Measurements from ENCODE around the gene FGGY.
"Not testable (repeated sequence)": the region's sequence is repeated elsewhere in the genome, so short reads cannot be mapped to it uniquely, and the experiment has no call there.

Gene FGGY

DNA sequence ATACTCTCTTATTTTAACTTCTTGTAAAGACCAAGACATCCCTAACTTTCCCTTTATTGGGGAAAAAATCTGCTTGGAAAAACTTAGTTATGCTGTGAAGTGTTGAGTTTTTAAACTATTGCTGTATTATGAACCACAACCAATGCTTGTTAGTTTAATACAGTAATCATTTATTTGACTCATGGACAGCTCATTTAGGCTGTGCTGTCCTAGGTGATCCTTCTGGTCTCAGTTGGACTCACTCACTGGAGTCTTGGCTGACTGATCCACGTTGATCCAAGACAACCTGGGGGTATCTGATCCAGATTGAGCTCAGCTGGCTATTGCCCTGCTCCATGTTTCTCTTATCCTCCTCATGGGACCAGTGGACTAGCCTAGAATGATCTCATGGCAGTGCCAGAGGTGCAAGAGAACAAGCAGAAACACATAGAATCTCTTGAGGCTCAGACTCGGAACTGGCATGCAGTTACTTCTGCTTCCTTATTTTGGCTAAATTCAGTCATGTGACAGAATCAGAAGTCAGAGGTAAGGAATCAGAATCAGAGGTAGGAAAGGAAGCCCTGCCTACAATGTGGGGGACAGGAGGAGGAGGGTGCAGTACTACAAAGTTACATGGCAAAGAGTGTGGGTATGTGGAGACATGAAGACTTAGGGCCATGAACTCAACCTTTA lies 156.5 kb downstream of the FGGY start:
- no peak for FAIRE-seq

DNA sequence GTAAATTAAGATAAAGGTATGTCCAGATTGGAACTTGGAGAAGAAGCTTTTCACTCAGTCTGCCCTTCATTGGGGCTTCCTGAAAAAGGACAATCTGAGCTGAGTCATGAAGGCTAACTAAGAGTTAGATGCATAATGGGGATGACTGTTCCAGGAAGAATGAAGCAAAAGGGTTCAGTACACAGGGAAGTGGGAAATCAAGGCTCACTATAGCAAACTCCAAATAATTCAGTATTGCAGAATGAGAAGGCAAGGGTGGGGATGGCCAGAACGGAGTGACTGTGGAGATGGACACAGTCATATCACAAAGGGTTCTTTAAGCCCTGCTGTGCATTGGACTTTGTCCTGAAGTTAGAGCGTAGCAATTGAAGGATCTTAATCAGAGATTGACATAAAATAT lies 158.3 kb downstream of the FGGY start:
- no peak for FAIRE-seq

DNA sequence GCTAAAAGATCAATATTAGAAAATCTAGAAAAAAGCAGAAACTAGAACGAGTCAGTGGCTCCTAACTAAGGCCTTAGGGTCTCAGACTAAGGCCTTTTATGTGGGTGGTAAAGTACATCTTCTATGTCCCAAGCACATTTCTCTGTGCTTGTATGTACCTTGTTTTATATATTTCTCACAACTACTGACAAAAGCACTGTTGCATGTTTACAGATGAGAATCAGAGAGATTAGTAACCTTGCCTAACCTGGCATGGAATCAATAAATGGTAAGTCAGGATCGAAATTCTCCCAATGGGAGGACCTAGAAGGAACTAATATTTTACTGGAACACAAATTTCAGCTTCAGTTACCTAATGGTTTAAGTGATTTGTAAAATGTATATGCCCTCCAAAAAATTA lies 160.9 kb downstream of the FGGY start:
- no peak for FAIRE-seq

DNA sequence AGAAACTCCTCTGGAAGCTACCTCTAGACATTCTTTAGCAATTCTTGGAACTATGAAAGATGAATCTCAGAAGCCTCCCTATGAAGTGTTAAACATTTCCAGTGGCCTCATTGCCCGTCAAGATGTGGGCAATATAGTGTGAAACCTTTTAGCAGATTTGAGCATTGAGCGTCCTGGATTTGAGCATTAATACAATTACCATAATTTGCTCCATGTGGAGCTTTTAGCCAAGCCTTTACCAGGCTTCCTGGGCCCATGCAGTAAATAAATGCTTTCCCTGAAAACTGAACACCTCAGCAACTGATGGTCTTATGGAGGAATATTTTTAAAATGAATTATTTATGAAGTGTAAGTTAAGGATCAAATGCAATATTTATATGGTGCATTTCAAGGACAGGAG lies 162.0 kb downstream of the FGGY start:
- no peak for FAIRE-seq

DNA sequence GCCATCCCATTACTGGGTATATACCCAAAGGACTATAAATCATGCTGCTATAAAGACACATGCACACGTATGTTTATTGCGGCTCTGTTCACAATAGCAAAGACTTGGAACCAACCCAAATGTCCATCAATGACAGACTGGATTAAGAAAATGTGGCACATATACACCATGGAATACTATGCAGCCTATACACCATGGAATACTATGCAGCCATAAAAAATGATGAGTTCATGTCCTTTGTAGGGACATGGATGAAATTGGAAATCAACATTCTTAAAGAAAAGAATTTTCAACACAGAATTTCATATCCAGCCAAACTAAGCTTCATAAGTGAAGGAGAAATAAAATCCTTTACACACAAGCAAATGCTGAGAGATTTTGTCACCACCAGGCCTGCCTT lies 166.0 kb downstream of the FGGY start:
- not testable (repeated sequence) for FAIRE-seq

DNA sequence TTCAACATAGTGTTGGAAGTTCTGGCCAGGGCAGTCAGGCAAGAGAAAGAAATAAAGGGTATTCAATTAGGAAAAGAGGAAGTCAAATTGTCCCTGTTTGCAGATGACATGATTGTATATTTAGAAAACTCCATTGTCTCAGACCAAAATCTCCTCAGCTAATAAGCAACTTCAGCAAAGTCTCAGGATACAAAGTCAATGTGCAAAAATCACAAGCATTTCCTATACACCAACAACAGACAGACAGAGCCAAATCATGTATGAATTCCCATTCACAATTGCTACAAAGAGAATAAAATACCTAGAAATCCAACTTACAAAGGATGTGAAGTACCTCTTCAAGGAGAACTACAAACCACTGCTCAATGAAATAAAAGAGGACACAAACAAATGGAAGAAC lies 168.6 kb downstream of the FGGY start:
- FAIRE-seq = not testable (repeated sequence)

DNA sequence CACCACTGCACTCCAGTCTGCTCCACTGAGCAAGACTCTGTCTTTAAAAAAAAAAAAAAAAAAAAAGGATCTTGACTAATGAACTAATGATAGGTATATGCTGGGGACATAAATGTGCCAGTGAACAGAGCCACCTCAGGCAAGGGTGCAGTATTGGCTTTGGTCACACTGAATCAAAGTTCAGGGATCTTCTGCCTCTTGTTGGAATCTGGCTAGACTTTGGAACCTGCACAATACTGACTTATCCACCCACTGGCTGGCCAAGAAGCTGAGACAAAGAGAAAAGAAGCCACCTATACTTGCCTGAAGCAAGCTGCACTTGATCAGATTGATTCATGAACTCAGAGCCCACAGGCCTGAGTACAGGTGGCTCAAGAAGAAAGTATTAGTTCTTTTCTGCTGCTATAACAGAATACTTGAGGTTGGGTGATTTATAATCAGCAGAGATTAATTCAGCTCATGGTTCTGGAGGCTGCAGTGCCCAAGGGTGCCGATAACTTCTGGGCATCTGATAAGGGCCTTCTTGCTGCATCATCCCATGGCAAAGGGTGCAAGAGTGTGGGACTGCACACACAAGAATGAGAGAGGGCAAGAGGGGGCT lies 172.0 kb downstream of the FGGY start:
- FAIRE-seq = no peak

DNA sequence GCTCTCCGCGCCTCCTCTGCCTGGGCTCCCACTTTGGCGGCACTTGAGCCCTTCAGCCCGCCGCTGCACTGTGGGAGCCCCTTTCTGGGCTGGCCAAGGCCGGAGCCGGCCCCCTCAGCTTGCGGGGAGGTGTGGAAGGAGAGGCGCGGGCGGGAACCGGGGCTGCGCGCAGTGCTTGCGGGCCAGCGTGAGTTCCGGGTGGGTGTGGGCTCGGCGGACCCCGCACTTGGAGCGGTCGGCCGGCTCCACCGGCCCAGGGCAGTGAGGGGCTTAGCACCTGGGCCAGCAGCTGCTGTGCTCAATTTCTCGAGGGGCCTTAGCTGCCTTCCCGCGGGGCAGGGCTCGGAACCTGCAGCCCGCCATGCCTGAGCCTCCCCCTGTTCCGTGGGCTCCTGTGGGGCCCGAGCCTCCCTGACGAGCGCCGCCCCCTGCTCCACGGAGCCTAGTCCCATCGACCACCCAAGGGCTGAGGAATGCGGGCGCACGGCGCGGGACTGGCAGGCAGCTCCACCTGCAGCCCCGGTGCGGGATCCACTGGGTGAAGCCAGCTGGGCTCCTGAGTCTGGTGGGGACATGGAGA lies 175.2 kb downstream of the FGGY start:
- not testable (repeated sequence) for FAIRE-seq

DNA sequence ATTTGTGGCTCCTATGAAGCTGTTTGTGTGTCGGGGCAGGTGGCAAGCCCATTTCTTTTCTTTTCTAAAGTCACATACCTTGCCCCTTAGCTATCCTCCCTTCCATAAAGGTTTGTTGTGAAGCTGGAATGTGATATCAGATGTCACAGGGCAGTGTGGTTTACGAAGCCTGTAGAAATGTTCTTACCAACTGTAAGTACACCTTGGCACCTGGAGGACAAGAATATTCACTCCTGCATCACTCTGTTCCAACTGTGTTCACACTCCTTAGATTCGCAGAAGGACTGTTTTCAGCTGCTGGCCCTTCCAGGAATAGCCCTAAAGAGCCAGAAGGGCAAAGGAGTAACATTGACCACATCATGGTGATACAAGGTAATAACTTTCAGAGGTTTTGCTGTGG lies 176.9 kb downstream of the FGGY start:
- FAIRE-seq = no peak

DNA sequence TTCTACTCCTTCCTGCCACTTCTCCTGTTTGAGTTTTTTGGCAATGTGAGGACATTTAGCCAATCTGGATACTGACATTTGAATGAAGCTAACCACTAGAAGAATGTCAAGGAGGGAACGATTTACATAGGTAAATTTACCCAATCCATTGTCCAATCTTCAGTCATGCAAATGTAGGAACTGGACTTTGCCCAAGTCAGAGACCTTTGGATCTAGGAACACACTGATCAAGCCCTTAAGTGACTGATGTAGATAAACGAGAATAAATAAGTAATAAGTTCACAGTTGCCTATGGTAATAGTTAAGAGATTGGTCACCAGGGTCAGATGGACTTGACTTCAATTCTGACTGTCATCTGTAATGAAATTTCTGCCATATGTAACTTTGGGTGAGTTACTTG lies 177.6 kb downstream of the FGGY start:
- FAIRE-seq = no peak

DNA sequence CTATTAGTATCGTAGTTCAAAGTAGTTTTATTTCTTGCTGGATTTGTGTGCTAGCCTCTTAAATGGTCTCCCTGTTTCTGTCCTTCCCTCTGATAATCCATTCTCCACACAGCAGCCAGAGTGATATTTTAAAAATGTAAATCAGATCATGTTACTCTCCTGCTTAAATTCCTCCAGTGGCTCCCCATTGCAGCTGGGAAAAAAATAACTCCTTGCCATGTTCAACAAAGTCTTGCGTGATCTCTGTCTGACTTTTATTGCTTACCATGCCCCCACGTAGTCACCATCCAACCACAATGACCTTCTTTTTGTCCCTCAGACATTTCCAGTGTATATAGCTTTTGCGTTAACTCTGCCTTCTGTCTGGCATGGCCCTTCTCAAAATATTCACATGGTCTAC lies 178.8 kb downstream of the FGGY start:
- FAIRE-seq = no peak

DNA sequence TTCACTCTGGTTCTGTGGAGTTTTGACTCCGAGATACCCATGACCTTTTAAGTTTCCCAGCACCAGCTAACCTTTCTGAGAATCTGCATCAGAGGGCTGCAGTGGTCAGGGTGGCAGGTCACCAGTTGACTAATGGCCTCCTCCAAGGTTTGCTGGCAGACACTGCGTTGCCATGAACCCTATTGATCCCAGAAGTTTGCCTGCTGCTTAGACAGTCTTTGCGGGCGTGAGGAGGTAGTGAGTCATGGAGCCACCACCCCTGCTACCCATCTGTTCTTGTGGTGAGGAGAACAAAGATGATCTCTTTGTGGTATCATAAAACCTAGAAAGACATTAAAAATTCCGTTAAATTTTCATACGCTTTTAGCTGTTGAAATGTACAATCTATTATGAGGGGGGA lies 180.4 kb downstream of the FGGY start:
- FAIRE-seq = no peak

DNA sequence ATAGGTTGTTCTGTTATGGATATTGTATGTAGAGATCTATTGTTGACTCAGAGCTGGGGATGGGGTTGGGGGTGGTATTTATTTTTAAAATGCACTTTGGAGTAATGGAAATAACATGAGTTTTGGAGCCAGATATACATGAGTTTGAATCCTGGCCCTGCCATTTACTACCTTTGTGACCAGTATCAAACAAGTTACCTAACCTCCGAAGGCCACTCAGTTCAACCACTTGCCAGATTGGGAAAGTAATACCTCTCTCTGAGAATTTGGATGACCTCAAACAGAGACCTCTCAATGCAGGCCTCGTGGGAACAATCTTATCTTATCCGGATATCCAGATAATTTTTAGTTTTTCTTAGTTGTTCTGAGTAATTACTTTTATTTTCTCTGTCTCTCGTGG lies 181.0 kb downstream of the FGGY start:
- no peak for FAIRE-seq

DNA sequence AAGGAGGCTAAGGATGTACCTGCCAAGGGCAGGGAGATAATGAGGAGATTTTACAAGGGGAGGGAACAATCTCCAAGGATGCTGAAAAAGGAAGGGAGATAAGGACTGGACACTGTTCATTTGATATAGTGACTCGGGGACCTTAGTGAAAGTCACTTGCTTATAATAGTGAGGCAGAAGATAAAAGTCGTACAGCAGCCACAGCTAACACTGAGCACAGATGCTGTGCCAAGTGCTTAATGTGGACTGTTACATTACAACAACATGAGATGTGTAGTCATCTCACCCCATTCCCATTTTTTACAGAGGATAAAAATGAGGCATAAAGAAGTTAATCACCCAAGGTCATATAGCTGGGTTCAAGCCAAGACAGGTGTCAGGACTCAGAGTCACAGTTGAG lies 181.9 kb downstream of the FGGY start:
- no peak for FAIRE-seq

DNA sequence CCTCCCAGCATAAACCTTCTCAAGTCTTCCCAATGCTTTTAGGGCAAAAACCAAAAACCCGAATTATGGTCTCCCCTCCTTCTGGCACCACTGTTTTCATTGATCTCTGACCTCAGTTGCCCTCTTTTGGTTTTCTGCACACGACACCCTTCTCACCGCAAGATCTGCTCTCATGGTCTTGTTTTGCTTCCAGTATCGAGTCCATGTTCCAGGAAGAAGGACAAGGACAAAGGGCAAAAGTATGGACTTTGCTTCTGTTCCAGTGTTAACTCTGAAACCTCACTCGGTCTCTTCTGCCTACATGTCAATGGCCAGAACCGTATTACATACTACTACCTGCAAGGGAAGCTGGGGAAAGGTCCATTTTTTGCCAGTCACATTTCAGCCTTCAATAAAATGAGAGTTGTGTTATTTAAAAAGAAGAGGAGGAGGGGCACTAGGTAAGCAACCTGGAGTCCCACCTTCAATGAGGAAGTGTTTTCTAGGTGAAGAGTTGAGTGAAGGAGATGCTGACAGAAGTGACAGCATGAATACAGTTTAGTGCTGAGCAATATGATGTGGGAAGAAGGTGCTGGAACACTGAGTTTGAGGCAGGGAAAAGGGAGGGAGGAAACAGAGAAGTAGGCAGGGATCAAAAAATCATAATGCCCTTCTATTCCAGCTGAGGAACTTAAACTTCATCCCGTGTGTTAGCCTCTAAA lies 183.4 kb downstream of the FGGY start:
- no peak for FAIRE-seq

DNA sequence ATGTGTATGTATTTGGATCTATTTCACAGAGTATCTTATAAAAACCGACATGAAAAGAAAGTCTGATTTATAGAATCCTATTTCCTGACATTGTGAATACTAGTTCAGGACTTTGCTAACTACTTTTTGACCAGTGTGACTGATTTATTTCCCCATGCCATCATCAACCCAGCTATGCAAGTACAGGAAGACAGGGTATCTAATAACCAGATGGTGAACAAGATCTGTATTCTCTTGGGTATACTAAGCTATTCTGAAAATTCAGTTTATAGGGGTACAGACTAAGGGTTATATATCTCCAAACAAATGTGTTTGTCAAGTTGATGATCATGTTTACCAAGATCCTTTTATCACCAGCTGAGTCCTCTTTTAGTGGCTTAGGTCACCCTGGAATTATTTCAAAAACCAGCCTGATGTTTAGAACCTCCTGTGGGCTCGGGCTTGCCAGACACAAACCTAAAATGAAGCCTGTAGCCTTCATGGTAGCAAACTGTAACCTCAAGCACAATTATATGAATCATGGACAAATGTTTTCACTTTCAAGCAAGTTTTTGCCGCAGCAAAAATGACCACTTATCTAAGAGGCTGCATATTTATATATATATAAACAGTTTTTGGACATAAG lies 185.1 kb downstream of the FGGY start:
- FAIRE-seq = no peak

DNA sequence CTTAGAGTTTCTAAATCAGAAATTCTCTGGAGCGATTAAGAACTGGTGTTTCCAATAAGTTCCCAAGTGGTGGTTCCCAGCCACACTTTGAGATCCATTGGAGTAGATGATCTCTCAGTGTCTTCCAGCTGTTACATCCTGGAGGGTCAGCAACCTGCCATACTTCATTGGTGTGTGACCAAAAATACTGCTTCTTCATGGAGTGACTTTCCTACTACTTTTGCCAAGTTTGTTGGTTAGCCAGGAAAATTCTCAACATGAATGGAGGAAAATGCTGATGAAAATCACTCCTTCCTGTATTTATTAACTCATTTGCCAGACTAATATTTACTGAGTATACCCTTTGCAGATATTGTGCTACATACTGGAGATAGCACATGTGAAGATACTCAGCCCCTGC lies 186.1 kb downstream of the FGGY start:
- FAIRE-seq = no peak

DNA sequence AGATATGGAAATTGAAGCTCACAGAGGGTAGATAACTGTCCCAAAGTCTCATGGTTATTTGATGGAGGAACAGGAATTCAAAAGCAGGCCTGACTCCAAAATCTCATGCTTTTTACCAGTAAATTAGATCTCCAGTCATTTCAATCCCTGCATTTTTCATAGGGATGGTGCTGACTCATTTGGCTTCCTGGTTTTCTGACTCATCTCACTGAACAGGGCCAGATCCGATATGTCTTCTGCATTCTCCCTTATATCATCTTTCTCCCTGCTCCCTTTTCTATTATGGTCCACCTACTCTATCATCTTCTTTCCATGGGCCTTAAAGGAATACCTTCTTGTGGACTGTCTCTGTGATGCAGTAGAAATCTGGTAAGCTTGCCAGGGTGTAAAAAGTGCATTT lies 187.2 kb downstream of the FGGY start:
- no peak for FAIRE-seq

DNA sequence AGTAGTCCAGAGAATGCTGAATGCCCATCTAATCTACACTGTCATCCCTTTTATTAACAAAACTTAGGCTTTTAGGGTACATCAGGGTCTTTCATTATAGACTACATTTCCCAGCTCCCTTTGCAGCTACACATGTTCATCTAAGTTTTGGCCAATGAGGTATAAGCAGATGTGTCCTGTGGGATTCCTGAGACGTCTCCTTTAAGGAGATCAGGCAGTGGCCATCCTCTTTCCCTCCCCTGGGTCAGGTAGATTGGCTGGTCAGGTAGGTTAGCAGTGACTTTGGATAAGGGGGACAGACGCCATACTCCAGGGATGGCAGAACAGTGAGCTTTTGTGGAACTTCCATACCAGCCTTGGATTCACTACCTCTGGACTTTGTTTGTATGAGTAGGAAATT lies 188.3 kb downstream of the FGGY start:
- FAIRE-seq = no peak

DNA sequence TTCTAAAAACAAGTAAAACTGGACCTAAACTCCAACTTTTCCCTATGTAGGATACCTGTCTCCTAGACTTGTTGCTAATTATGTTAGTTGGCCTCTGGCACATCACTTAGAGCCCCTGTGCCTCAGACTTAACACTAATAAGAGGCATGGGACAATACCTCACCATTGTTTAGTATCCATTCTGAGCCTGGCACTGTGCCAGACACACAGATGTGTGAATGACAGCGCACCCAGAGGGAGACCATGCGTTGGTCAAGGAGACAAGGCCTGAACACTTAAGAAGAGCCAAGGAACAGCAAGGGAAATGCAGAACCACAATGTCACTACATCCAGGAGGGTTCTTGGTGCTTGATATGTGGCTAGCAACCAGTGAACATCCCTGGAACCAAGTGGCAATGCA lies 189.1 kb downstream of the FGGY start:
- no peak for FAIRE-seq

DNA sequence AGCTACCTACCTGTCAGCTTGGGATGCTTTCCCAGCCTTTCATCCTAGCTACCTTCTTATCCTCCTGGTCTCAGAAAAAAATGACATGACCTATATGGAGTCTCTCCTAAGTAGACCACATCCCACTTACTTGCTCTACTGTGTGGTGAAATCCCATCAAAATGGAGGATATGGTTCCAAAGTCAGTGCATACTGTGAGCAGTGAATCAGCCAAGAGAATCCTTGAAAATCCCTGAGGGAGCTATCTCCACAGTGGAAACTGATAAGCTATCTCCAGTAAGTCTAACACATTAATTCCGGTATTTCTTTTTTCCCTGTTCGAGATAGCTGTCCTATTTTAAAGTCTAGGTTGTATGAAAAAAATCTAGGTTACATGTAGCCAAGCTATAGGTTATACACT lies 189.7 kb downstream of the FGGY start:
- no peak for FAIRE-seq

DNA sequence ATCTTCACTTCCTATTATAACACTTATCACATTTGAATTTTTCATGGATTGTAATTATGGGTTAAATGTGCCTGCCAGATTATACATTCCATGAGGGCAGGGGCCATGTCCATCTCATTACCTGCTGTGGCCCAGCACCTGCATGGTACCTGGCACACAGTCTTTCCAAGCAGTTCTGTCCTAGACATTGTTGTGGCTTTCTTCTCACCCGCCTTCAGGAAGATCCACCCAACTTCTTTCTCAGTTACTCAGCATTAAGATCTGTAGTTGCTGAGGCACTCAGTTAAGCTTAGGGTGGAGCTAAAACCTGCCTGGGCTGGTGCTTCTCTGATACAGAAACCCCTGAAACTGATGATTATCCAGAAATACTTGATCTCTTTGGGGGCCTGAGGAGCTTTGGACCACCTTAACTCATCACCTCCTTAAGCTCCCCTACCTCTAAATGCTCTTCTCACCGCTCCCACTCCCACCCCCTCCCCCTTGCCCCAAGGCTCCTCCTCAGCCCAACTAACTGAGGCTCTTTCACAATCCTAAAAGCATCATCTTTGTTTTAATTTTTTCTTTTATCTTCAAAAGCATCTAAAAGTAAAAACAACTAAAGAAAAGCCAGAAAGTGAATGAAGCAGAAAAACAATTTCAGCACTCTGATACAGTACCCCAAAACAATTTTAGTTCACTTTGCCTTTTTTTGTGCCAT lies 190.6 kb downstream of the FGGY start:
- FAIRE-seq = no peak

DNA sequence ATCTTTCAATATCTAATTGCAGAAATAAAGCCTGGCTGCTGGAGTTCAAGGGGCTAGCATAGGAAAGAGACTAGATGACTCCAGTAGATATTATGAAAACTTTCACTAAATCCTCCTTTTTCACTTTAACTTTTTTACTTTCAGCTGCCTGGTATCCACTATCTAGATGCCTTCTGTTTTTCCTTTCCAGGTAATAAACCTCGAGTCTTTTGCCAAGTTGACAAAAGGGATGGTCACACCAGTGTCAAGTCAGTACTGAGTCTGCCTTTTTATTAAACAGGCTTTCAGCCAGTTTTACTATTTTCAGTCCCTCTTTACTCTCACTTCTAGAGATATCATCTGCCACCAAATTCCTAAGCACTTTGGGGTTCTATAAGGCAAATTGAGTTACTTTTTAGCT lies 195.6 kb downstream of the FGGY start:
- no peak for FAIRE-seq
